LNCaP clone FGC (cell line): Measurements from ENCODE around the gene MTG2.

ENCODE experiments used
- DNase-seq: peaks from one replicate; pipeline ENCODE4 v3.0.0-alpha.2; 2011; ENCODE audit warnings: low read depth
- H3K4me3 ChIP-seq: 2 replicates; pipeline ENCODE4 v1.5.1; 2011; ENCODE audit warnings: mild to moderate bottlenecking, low read depth, low read length, control low read depth
- CTCF ChIP-seq: IDR thresholded peaks from 2 replicates; pipeline ENCODE4 v1.5.1; 2012; ENCODE audit warnings: mild to moderate bottlenecking; ENCODE audit not compliant: control insufficient read depth, insufficient read depth; ENCODE audit errors: extremely low read depth

The MTG2 gene

GRCh38 chr20:62141043-62141396, 41.8 kb upstream of the MTG2 start:
- H3K4me3 ChIP-seq = peak overlapping the region; percentile 82
- DNase-seq = no peak
- no peak for TF ChIP-seq CTCF

- peak overlapping the region; percentile 82 for H3K4me3 ChIP-seq
- no peak for DNase-seq
Observed at GRCh38 chr20:62141397-62142251, 41.2 kb upstream of the MTG2 start.

GRCh38 chr20:62142252-62143080, 40.4 kb upstream of the MTG2 start:
- TF ChIP-seq CTCF = no peak
- no peak for DNase-seq
- H3K4me3 ChIP-seq = peak overlapping the region; percentile 82

More at GRCh38 chr20:62141397-62142251, 41.2 kb upstream of the MTG2 start:
- TF ChIP-seq CTCF = peak; percentile 57

GRCh38 chr20:62143081-62143956, 39.5 kb upstream of the MTG2 start, which contains the start of the genes PSMA7 and SS18L1:
PSMA7 (minus strand) TSS chr20:62143394; CDS start chr20:62143303, 91 bp downstream.
SS18L1 (plus strand) TSS chr20:62143769; CDS start chr20:62143821, 52 bp downstream.
- DNase-seq = no peak
- TF ChIP-seq CTCF = no peak
- H3K4me3 ChIP-seq = peak within 1 kb of the TSS; percentile 82

GRCh38 chr20:62143957-62144825, 38.6 kb upstream of the MTG2 start:
- DNase-seq = no peak
- H3K4me3 ChIP-seq = peak overlapping the region; percentile 82
- TF ChIP-seq CTCF = no peak

- H3K4me3 ChIP-seq = no peak overlapping the region
- DNase-seq = no peak
- TF ChIP-seq CTCF = no peak
Observed at GRCh38 chr20:62145688-62146018, 37.2 kb upstream of the MTG2 start.
